ENCODE data around the gene ALK.

Gene ALK

DNA sequence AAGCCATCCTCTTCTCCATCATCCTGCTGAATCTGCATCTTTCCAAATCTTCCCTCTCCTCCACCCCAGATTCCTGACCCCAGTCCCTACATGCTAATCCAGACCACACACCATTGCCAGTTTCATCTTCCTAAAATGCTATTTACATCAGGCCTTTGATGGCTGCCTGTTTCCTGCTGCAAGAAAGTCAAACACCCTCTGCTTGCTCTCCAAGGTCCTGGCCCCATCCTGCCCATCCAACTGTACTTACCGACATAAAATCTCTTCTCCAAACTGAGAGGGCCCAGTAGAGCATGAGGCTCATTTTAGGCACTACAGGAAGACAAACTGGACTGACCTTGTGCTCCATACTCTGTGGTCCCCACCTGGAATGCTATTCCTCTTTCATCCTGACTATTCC lies 19.0 kb downstream of the ALK start:
- Histone ChIP-seq H3K9me3 (ENCODE audit: insufficient read depth, low read depth, low read length) (no peaks in the 10 kb centered on the region), H3K27me3 (ENCODE audit: insufficient read depth, low read length) (peaks cover 27% of the 10 kb centered on the region), H3K9ac (ENCODE audit: low read depth, low read length) (no peak overlapping the region), H3K4me1 (ENCODE audit: insufficient read depth, low read length) (peaks cover 40% of the 10 kb centered on the region), H3K36me3 (ENCODE audit: insufficient read depth, low read length) (no peaks in the 10 kb centered on the region), H3K27ac (ENCODE audit: low read depth, low read length) (no peak overlapping the region), H3K4me3 (ENCODE audit: low read length) (no peak overlapping the region)
- WGBS, result 20% methylated on average over 1 of the region's 1 CpG

DNA sequence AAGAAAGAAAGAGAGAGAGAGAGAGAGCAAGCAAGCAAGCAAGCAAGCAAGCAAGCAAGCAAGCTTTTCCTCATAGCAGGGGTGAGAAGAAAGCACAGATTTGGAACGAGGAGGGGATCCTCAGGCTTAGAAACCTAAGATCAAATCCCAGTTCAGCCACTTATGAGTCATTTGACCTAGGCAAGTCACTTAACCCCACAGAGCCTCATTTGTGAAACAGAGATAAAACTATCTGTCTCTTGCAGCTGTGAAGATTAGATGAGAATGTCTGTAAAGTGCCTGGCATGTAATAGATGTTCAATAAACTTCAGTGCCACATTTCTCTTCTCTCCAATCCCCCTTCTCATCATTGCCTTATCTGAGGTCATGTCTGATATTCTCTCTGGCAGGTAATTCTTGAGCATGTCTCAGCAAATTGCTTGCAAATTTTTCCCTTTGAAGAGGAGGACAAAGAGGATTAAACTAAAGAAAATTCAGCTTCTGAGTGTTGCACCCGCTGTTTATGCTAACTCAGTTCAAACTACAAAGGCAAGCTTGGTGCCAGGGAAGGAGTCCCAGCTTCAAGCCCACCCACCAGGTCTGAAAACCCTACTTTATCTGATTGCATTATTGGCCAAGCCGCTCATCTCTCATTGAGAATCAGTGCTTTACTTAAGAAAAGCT lies 20.3 kb downstream of the ALK start:
- Histone ChIP-seq H3K4me1 (ENCODE audit: insufficient read depth, low read length) (peaks cover 46% of the 10 kb centered on the region), H3K9me3 (ENCODE audit: insufficient read depth, low read depth, low read length) (no peaks in the 10 kb centered on the region), H3K27ac (ENCODE audit: low read depth, low read length) (no peak overlapping the region; the same call in 1 of the 2 replicates), H3K36me3 (ENCODE audit: insufficient read depth, low read length) (no peaks in the 10 kb centered on the region), H3K9ac (ENCODE audit: low read depth, low read length) (no peak overlapping the region), H3K4me3 (ENCODE audit: low read length) (no peak overlapping the region), H3K27me3 (ENCODE audit: insufficient read depth, low read length) (peaks cover 27% of the 10 kb centered on the region)
- WGBS, result 3% methylated on average over 3 of the region's 3 CpGs

DNA sequence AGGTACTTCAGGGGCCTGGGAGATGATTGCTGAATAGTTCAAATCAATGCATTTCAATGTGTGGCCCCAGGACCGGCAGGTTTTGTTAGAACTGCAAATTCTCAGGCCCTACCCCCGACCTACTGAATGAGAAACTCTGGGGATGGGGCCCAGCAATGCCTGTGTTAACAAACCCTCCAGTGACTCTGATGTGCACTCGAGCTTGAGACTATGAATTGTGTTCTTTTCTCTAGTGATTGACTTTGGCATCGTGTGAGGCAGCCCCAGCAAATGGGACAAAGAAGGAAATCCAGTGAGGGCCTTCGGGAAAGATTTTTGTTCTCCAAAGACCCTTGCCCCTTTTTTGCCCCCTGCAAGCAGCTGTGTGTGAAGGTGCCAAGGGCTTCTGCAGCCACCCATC lies 22.4 kb downstream of the ALK start:
- Histone ChIP-seq H3K36me3 (ENCODE audit: insufficient read depth, low read length) (no peaks in the 10 kb centered on the region), H3K27me3 (ENCODE audit: insufficient read depth, low read length) (peaks cover 27% of the 10 kb centered on the region), H3K27ac (ENCODE audit: low read depth, low read length) (no peak overlapping the region), H3K4me1 (ENCODE audit: insufficient read depth, low read length) (peaks cover 59% of the 10 kb centered on the region), H3K4me3 (ENCODE audit: low read length) (no peak overlapping the region), H3K9ac (ENCODE audit: low read depth, low read length) (no peak overlapping the region), H3K9me3 (ENCODE audit: insufficient read depth, low read depth, low read length) (no peaks in the 10 kb centered on the region)
- 41% methylated on average over 5 of the region's 5 CpGs for WGBS

DNA sequence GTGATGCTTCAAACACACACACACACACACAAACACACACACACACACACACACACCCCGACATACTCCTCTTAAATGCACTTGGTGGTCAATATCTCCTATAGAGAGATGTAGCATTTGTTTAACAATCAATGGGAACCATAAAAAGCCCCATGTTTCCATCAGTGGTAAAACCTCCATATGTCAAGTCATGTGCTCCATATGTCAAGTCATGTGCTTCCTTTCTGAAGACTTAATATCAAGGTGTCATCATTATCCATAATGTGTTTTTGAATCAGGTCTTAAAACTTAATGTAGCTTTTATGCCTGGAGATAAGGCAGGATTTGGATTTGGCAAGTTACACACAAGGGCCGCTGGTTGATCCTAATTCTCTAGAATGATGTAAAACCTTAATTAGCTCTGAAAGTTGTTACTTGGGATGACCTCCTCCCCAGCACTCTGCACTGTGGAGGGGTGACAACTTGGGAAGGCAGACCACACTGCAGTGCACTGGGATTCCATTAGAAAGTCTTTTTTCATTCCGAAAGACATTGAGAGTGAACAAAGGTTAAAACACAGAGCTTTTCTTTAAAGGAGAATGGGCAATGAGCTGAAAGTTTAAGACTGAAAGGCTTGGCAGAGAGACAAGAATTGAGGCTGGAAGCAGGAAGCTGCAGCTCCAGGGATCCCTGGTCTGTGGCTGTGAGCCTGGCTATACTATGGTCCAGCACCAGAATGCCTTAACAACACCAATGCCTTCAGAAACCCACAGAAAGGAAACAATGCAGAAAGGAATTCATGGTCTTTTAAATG lies 26.4 kb downstream of the ALK start:
- Histone ChIP-seq H3K36me3 (ENCODE audit: insufficient read depth, low read length) (no peaks in the 10 kb centered on the region), H3K4me1 (ENCODE audit: insufficient read depth, low read length) (peaks cover 36% of the 10 kb centered on the region), H3K27ac (ENCODE audit: low read depth, low read length) (no peak overlapping the region), H3K4me3 (ENCODE audit: low read length) (no peak overlapping the region), H3K9ac (ENCODE audit: low read depth, low read length) (no peak overlapping the region), H3K9me3 (ENCODE audit: insufficient read depth, low read depth, low read length) (no peaks in the 10 kb centered on the region), H3K27me3 (ENCODE audit: insufficient read depth, low read length) (peaks cover 11% of the 10 kb centered on the region)
- 74% methylated on average over 2 of the region's 3 CpGs for WGBS

DNA sequence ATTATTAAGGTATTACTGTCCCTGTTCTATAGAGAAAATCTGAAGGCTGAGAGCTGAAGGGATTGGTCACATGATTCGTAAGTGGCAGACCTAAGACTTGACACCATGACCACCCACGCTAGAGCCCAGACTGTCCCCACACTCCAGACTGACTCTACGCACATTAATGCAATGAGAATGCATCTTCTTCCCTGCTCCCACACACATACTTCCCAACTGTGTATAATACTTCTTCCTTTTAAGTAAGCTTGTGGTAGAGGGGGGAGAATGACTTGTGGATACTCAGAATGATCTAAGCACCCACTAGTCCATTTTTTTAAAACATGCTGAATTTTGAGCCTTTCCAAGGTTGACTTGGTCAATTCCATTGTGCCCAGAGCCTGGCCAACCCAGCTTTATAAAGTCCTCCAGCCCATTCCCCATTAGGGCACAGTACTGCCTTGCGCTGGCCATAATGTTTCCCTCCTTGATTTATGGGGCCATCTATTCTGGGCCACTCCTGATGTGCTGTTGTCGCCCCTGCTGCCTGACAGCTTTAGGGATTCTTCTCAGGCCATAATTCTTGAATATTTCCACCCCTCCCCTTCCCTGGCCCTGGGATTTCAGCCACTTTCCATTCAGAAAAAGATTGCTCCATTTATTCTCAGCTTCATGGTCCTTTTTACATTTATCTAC lies 28.7 kb downstream of the ALK start:
- WGBS, result 87% methylated on average over 5 of the region's 5 CpGs
- Histone ChIP-seq H3K27me3 (ENCODE audit: insufficient read depth, low read length) (peaks cover 3% of the 10 kb centered on the region; the same call in 1 of the 2 replicates), H3K4me3 (ENCODE audit: low read length) (no peak overlapping the region), H3K4me1 (ENCODE audit: insufficient read depth, low read length) (peaks cover 20% of the 10 kb centered on the region), H3K9ac (ENCODE audit: low read depth, low read length) (no peak overlapping the region), H3K9me3 (ENCODE audit: insufficient read depth, low read depth, low read length) (no peaks in the 10 kb centered on the region), H3K36me3 (ENCODE audit: insufficient read depth, low read length) (no peaks in the 10 kb centered on the region), H3K27ac (ENCODE audit: low read depth, low read length) (no peak overlapping the region)

DNA sequence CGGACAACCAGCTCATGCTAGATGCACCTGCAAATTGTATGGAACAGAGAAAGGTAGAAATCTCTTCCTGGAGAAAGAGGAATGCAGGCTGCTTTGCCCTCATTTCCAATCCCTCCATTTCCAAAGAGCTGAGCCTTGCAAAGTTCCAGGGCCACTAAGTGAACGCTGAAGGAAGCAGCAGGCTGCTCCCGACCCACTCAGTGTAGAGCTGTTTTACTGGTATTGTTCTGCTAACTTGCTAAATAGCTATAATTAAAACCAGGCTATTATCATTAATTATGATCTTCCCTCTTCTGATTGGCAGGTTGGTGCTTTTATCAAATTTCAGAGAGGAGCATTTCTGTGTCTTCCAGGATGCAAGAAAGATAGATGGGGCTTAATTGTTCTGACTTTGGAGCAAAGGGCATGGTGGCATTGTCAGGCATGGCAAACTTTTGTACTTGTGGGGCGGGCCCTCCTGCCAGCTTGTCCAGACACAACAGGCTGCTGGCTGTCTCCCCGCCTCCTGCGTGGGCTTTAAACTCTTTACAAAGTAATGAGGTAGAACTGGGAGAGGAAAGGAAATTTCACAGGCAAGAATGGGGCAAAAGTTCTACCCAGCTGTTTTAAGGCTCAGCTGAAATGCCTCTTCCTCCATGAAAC lies 40.2 kb downstream of the ALK start:
- WGBS, result 92% methylated on average over 5 of the region's 6 CpGs
- H3K4me3 ChIP-seq (ENCODE audit: low read length), result no peak overlapping the region
- H3K9me3 ChIP-seq (ENCODE audit: insufficient read depth, low read depth, low read length), result no peaks in the 10 kb centered on the region
- no peaks in the 10 kb centered on the region for H3K27me3 ChIP-seq (ENCODE audit: insufficient read depth, low read length)
- no peak overlapping the region for H3K9ac ChIP-seq (ENCODE audit: low read depth, low read length)
- no peak overlapping the region for H3K27ac ChIP-seq (ENCODE audit: low read depth, low read length)
- no peaks in the 10 kb centered on the region for H3K4me1 ChIP-seq (ENCODE audit: insufficient read depth, low read length)
- H3K36me3 ChIP-seq (ENCODE audit: insufficient read depth, low read length), result no peaks in the 10 kb centered on the region

DNA sequence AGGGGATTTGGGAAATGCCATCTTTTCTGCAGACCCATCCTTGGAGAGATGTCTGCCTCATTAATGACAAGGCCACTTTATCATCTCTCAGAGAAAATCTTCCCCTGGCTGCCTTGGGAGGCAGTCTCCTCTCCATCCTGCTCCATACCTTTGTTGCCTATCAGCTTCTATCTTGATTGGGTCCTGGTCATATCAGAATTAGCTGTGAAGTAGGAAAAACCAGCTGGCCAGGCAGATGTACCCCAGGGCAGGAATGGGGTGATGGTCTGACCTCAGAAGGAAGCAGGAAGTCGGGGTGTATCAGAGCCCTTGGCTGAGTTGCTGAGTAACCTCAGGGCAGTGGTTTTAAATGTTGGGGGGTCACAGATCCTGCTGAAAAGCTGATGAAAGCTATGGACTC lies 41.3 kb downstream of the ALK start:
- Histone ChIP-seq H3K27me3 (ENCODE audit: insufficient read depth, low read length) (no peaks in the 10 kb centered on the region), H3K4me1 (ENCODE audit: insufficient read depth, low read length) (no peaks in the 10 kb centered on the region), H3K36me3 (ENCODE audit: insufficient read depth, low read length) (no peaks in the 10 kb centered on the region), H3K4me3 (ENCODE audit: low read length) (no peak overlapping the region), H3K9me3 (ENCODE audit: insufficient read depth, low read depth, low read length) (no peaks in the 10 kb centered on the region), H3K27ac (ENCODE audit: low read depth, low read length) (no peak overlapping the region), H3K9ac (ENCODE audit: low read depth, low read length) (no peak overlapping the region)
- 87% methylated on average over 1 of the region's 1 CpG for WGBS

DNA sequence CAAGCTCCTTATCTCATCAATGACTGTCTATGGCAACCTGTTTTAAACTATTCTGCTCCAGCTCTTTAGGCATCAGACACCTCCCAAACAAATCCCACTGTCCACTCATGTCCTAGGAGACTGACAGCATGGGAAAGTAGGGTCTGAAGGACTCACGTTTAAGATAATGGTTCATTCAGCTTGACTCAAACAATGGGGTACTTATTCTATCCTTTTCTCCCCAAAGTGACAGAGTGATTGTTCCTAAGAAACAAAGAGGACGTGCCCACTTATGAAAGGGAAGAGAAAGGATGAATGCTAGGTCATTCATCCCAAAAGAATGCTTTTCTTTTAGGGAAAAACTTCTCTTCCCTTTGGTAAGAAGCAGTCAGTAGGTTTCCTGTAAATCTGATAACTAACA lies 41.9 kb downstream of the ALK start:
- WGBS, result 79% methylated on average over 2 of the region's 2 CpGs
- H3K4me3 ChIP-seq (ENCODE audit: low read length), result no peak overlapping the region
- H3K9ac ChIP-seq (ENCODE audit: low read depth, low read length), result no peak overlapping the region
- no peaks in the 10 kb centered on the region for H3K9me3 ChIP-seq (ENCODE audit: insufficient read depth, low read depth, low read length)
- no peaks in the 10 kb centered on the region for H3K27me3 ChIP-seq (ENCODE audit: insufficient read depth, low read length)
- H3K27ac ChIP-seq (ENCODE audit: low read depth, low read length), result no peak overlapping the region
- H3K4me1 ChIP-seq (ENCODE audit: insufficient read depth, low read length), result no peaks in the 10 kb centered on the region
- no peaks in the 10 kb centered on the region for H3K36me3 ChIP-seq (ENCODE audit: insufficient read depth, low read length)

DNA sequence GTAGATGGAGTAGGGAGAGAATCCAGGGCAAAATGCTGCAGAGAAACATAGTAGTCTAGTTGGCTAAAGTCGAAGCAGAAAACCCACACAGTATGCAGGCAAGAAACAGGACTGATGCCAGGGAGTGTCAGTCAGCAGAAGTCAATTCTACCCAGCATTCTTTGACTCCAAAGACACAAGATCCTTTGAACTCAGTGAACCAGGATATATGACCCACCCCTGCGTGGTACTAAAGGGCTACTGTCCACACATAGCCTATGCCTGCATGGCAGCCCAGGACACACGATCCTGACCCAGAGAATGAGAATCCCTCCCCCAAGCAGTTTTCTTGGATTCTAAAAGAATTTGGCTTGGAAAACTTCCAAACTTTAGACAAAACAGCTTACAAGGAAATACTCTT lies 42.5 kb downstream of the ALK start:
- Histone ChIP-seq H3K27me3 (ENCODE audit: insufficient read depth, low read length) (no peaks in the 10 kb centered on the region), H3K4me3 (ENCODE audit: low read length) (no peak overlapping the region), H3K36me3 (ENCODE audit: insufficient read depth, low read length) (no peaks in the 10 kb centered on the region), H3K4me1 (ENCODE audit: insufficient read depth, low read length) (no peaks in the 10 kb centered on the region), H3K27ac (ENCODE audit: low read depth, low read length) (no peak overlapping the region), H3K9ac (ENCODE audit: low read depth, low read length) (no peak overlapping the region), H3K9me3 (ENCODE audit: insufficient read depth, low read depth, low read length) (no peaks in the 10 kb centered on the region)
- 89% methylated on average over 3 of the region's 3 CpGs for WGBS

DNA sequence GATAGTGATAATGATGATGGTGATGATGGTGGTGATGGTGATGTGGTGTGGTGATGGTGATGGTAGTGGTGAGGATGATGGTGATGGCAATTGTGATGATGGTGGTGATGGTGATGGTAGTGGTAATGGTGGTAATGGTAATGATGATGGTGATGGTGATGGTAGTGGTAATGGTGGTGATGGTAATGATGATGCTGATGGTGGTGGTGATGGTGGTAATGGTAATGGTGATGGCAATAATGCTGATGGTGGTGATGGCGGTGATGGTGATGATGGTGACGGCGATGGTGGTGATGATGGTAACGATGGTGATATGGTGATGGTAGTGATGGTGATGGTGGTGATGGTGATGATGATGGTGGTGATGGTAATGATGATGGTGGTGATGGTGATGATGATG lies 45.0 kb downstream of the ALK start:
- WGBS, result 96% methylated on average over 4 of the region's 4 CpGs
- no peaks in the 10 kb centered on the region for H3K36me3 ChIP-seq (ENCODE audit: insufficient read depth, low read length)
- no peaks in the 10 kb centered on the region for H3K9me3 ChIP-seq (ENCODE audit: insufficient read depth, low read depth, low read length)
- H3K27ac ChIP-seq (ENCODE audit: low read depth, low read length), result no peak overlapping the region
- H3K27me3 ChIP-seq (ENCODE audit: insufficient read depth, low read length), result no peaks in the 10 kb centered on the region
- H3K4me3 ChIP-seq (ENCODE audit: low read length), result no peak overlapping the region
- no peaks in the 10 kb centered on the region for H3K4me1 ChIP-seq (ENCODE audit: insufficient read depth, low read length)
- H3K9ac ChIP-seq (ENCODE audit: low read depth, low read length), result no peak overlapping the region

DNA sequence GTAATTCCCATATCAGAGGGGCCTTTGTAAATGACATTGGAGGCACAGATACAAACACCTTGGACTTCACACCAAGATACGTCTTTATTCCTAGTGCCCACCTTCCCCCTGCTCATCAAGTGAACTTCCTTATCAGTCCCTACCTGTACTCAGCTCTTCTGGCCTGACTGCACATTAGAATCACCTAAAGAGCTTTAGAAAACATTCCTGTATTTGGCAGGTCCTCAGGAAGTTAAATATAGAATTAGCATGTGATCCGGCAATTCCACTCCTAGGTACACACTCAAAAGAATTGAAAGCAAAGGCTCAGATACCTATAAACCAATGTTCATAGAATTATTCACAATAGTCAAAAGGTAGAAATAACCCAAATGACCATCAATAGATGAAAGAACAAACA lies 46.6 kb downstream of the ALK start:
- H3K36me3 ChIP-seq (ENCODE audit: insufficient read depth, low read length), result no peaks in the 10 kb centered on the region
- no peaks in the 10 kb centered on the region for H3K27me3 ChIP-seq (ENCODE audit: insufficient read depth, low read length)
- no peak overlapping the region for H3K4me3 ChIP-seq (ENCODE audit: low read length)
- 99% methylated on average over 2 of the region's 2 CpGs for WGBS
- no peak overlapping the region for H3K27ac ChIP-seq (ENCODE audit: low read depth, low read length)
- H3K9me3 ChIP-seq (ENCODE audit: insufficient read depth, low read depth, low read length), result no peaks in the 10 kb centered on the region
- H3K9ac ChIP-seq (ENCODE audit: low read depth, low read length), result no peak overlapping the region
- H3K4me1 ChIP-seq (ENCODE audit: insufficient read depth, low read length), result no peaks in the 10 kb centered on the region

Measured in HUES64 (cell line).